Subcutaneous abdominal adipose tissue (tissue), 5 donors: ENCODE data around the gene TENT4A.

Experiments used
- H3K27ac ChIP-seq: one replicate; pipeline ENCODE4 v1.7.0; 2013; ENCODE audit warnings: low read depth, mild to moderate bottlenecking, inconsistent platforms, low read length, moderate library complexity
- H3K27me3 ChIP-seq, 5 donors: one replicate each; pipeline ENCODE4 v1.7.0; 2013; ENCODE audit warnings: low read length in 5 of 5, inconsistent platforms in 1 of 5; ENCODE audit not compliant: control insufficient read depth in 5 of 5, insufficient read depth in 4 of 5
- H3K36me3 ChIP-seq, 5 donors: one replicate each; pipeline ENCODE4 v1.7.0; 2013; ENCODE audit warnings: low read length in 5 of 5; ENCODE audit not compliant: control insufficient read depth in 5 of 5, insufficient read depth in 5 of 5
- H3K4me1 ChIP-seq, 5 donors: one replicate each; pipeline ENCODE4 v1.7.0; 2013; ENCODE audit warnings: low read length in 5 of 5, mild to moderate bottlenecking in 3 of 5, moderate library complexity in 1 of 5; ENCODE audit not compliant: control insufficient read depth in 5 of 5, insufficient read depth in 5 of 5
- H3K4me3 ChIP-seq, 5 donors: one replicate each; pipeline ENCODE4 v1.7.0; 2013; ENCODE audit warnings: low read length in 5 of 5, low read depth in 1 of 5
- H3K9ac ChIP-seq, 5 donors: one replicate each; pipeline ENCODE4 v1.7.0; 2013; ENCODE audit warnings: low read length in 5 of 5, mild to moderate bottlenecking in 4 of 5, moderate library complexity in 3 of 5
- H3K9me3 ChIP-seq, 5 donors: one replicate each; pipeline ENCODE4 v1.7.0; 2013; ENCODE audit warnings: low read length in 5 of 5; ENCODE audit not compliant: control insufficient read depth in 5 of 5
- donor health status: healthy.
- donor health status: healthy.
- donor health status: healthy.
- donor health status: healthy.
- donor health status: healthy.

TENT4A gene

DNA sequence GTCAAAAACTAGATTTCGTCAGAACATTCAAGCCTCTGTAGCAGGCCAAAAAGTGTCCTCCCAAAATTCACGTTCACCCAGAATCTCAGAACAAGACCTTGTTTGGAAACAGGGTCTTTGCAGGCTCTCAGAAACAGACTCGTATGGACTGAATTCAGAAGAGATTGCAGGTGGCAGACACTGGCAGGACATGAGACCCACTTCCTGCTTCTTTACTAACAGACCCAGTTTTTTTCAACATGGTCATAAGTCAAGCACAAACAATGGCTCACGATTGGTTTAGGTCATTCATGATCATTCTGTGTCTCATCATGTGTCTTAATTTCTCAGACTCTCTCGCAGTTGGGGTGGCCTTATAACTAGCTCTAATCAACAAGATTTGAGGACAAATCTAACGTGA is 5.4 kb upstream of the TENT4A start:
- peaks cover 4 to 25% (median 10%) of the 10 kb centered on the region in 5 donors for H3K4me1 ChIP-seq
- H3K9me3 ChIP-seq = no peaks in the 10 kb centered on the region
- no peak overlapping the region for H3K27ac ChIP-seq
- no peaks in the 10 kb centered on the region for H3K36me3 ChIP-seq
- no peak overlapping the region for H3K4me3 ChIP-seq
- H3K9ac ChIP-seq = no peak overlapping the region
- H3K27me3 ChIP-seq = no peaks in the 10 kb centered on the region

DNA sequence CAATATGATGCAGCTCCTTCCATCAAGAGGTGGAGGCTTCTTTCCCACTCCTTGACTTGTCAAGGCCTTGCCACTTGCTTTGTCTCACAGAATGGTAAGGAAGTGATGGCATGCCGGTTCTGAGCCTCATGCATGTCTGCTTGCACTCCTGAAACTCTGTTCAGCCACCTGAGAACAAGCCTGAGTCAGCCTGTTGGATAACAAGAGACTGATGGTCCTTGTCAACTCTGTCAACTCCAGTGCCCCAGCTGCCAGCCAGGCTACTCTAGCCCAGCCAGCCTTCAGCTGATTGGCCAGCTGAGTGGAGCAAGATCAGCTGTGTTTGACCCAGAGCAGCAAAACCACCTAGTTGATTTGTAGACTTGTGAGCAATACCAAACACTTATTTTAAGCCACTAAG is 4.4 kb upstream of the TENT4A start:
- Histone ChIP-seq H3K9ac (no peak overlapping the region), H3K4me3 (no peak overlapping the region), H3K27ac (no peak overlapping the region), H3K4me1 (peaks cover 4 to 25% (median 10%) of the 10 kb centered on the region in 5 donors), H3K9me3 (no peaks in the 10 kb centered on the region), H3K36me3 (no peaks in the 10 kb centered on the region), H3K27me3 (no peaks in the 10 kb centered on the region)

DNA sequence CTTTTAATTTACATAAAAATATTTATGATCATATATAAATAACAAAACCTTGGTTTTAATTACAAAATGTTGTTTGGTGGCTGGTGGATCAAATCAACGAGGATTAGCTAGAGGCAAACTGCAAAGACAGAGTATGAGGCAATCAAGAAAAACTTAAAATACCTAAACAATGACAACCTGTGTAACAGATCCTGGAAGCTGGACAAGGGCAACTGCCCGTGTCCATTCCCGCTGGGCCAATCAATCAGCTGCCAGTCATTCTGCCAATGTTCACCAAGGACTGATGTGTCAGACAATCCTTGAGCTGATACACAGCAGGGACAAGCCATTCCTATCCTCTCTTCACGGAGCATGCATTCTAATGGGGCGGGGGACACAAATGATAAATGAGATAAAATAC is 3.2 kb upstream of the TENT4A start:
- H3K4me3 ChIP-seq = no peak overlapping the region
- H3K9me3 ChIP-seq = no peaks in the 10 kb centered on the region
- H3K27ac ChIP-seq = no peak overlapping the region
- no peaks in the 10 kb centered on the region for H3K36me3 ChIP-seq
- H3K9ac ChIP-seq = no peak overlapping the region
- H3K27me3 ChIP-seq = no peaks in the 10 kb centered on the region
- peaks cover 0 to 18% (median 14%) of the 10 kb centered on the region in 5 donors for H3K4me1 ChIP-seq

DNA sequence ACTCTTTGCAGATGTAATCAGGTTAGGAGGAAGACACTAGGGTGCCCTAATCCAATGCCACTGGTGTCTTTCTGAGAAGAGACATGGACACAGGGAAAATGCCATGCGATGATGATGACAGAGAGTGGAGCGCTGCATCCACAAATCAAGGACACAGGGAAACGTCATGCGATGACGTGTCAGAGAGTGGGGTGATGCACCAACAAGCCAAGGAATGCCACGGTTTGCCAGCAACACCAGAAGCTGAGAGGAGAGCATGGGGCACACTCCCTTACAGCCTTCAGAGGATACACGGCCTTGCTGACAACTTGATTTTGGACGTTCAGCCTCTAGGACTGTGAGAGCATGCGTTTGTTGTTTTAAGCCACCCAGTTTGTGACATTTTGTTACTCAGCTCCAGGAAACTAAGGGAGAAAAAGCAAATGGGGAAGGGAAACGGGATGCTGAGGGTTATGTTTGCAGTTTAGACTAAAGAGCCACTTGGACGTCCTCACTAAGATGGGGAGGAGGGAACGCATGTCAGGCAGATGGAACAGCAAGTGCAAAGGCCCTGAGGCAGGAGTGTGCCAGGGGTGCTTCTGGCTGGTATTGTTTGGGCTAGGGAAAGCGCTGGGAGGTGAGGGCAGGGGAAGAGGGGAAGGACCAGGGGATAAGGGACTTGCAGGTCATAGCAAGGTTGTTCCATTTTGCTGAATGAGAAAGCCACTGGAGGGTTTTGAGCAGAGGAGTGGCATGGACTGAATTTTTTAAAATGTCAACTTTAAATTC is 2.5 kb upstream of the TENT4A start:
- Histone ChIP-seq H3K9me3 (no peaks in the 10 kb centered on the region), H3K27ac (no peak overlapping the region), H3K4me3 (no peak overlapping the region), H3K9ac (no peak overlapping the region), H3K36me3 (no peaks in the 10 kb centered on the region), H3K27me3 (no peaks in the 10 kb centered on the region), H3K4me1 (peaks cover 5 to 24% (median 19%) of the 10 kb centered on the region in 5 donors)

DNA sequence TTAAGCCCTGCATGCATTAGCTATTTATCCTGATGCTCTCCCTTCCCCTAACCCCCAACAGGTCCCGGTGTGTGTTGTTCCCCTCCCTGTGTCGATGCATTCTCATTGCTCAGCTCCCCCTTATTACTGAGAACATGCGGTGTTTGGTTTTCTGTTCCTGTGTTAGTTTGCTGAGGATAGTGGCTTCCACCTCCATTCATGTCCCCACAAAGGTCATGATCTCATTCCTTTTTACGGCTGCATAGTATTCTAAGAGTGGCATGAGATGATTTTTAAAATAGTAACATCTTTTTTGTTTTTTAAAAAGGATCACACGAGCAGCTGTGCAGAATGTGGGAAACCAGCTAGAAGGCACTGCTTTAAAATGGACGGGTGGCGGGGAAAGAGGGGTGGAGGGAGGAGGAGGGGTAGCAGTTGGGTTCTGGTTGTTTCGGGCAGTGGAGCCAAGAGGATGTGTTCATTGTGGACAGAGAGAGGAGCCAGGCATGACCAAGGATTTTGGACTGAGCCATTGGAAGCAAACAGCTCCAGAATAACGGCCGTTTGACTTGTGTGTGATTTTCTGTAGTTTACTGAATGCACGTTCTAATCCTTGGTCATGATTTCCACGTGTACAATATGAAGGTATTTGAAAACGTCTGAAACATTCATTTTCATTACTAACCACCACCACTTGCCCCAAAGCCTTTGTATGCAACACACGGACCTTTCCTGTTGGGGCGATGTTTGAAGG is 1.7 kb upstream of the TENT4A start:
- peak overlapping the region; percentile 44 to 85 (median 79) for H3K4me3 ChIP-seq
- H3K9ac ChIP-seq = peak overlapping the region in 4 of 5 donors; percentile 76 to 95 (median 86)
- no peaks in the 10 kb centered on the region for H3K27me3 ChIP-seq
- peaks cover 14 to 32% (median 28%) of the 10 kb centered on the region in 5 donors for H3K4me1 ChIP-seq
- peak overlapping the region; percentile 97 for H3K27ac ChIP-seq
- no peaks in the 10 kb centered on the region for H3K9me3 ChIP-seq
- no peaks in the 10 kb centered on the region for H3K36me3 ChIP-seq

DNA sequence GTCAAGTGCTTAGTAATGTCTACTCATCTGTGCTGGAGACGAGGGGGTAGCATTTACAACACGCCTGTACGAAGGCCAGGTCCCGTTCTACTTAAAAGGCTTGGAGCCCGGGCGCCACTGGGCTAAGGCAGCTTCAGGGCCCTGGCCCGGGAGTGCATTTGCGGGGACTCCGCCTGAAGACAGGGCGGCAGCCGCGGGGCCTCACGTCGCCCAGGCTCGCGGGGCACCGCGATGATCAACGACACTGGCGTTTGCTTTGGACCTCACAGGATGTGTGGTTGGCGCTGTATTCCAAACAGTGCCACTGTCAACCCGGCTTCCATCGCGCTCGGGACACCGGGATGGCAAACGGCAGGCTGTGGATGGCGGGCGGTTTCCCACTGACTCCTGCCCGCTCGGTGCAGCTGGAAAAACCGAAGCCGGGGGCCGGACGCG is 1.1 kb upstream of the TENT4A start:
- no peaks in the 10 kb centered on the region for H3K36me3 ChIP-seq
- peaks cover 18 to 38% (median 34%) of the 10 kb centered on the region in 5 donors for H3K4me1 ChIP-seq
- peak overlapping the region; percentile 97 for H3K27ac ChIP-seq
- no peaks in the 10 kb centered on the region for H3K9me3 ChIP-seq
- H3K27me3 ChIP-seq = no peaks in the 10 kb centered on the region
- peak overlapping the region; percentile 48 to 95 (median 85) for H3K9ac ChIP-seq
- peak overlapping the region; percentile 44 to 85 (median 79) for H3K4me3 ChIP-seq

DNA sequence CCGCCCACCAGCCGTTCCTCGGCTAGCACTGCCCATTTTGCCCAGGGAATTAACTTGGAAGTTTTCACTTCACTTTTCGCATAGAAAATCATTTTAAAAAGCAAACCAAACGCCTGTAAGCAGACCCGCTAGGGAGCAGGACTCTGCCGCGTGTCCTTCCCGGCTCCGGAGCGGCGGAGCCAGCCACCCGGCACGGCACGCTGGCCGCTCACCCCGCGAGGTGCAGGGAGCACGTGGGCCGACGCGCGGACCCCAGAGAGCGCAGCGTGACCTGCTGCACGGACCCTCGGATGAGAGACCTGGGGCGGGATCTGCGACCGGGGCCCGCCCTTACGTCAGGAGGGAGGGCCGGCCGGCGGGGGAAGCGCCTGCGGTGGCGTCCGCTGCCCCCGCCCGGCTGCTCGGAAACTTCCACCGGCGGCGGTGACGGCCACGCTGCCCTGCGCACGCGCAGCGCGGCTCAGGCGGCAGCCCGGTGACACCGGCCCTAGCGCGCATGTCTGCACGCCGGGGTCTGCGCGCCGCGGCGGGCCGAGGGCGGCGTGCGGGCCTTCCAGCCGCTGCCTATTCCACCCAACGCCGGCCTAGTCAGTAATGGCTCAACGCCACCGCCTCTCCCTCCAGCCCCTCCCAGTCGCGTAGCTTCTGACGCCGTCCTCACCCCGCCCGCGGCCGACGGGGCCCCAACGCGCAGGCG is 507 bp upstream of the TENT4A start:
- Histone ChIP-seq H3K36me3 (no peaks in the 10 kb centered on the region), H3K27ac (peak overlapping the region; percentile 97), H3K27me3 (no peaks in the 10 kb centered on the region), H3K9ac (peak overlapping the region; percentile 48 to 95 (median 85)), H3K4me1 (peaks cover 22 to 44% (median 39%) of the 10 kb centered on the region in 5 donors), H3K4me3 (peak overlapping the region in 4 of 5 donors; percentile 77 to 85 (median 80)), H3K9me3 (no peaks in the 10 kb centered on the region)

DNA sequence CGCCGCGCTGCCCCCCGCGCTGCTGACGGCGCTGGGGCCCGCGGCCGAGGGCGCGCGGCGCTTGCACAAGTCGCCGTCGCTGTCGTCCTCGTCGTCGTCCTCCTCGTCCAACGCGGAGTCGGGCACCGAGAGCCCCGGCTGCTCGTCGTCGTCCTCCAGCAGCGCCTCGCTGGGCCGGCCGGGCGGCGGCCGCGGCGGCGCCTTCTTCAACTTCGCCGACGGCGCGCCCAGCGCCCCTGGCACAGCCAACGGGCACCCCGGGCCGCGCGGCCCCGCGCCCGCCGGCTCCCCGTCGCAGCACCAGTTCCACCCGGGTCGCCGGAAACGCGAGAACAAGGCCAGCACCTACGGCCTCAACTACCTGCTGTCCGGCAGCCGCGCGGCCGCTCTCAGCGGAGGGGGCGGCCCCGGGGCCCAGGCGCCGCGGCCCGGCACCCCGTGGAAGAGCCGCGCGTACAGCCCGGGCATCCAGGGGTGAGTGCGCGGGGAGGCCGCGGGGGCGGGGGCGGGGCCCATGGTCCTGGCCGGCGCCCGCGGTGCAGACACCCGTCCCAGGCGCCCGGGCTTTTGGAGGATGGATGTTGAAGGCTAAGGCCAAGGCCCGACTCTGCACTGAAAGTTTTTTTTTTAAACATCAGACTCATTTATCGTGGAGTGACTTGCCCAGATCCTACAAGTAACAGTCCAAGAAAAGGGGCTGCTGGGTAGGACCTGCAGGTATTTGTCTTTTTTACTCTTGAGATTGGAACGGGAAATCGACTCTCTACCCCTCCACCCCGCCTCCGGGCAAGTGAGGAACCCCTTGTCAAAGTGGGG is 1.2 kb downstream of the TENT4A start:
- H3K9me3 ChIP-seq = no peaks in the 10 kb centered on the region
- H3K4me3 ChIP-seq = peak overlapping the region; percentile 61 to 81 (median 67)
- peak overlapping the region; percentile 42 for H3K27ac ChIP-seq
- H3K36me3 ChIP-seq = peaks cover 0 to 6% (median 0%) of the 10 kb centered on the region in 5 donors
- H3K4me1 ChIP-seq = peaks cover 23 to 60% (median 55%) of the 10 kb centered on the region in 5 donors
- H3K9ac ChIP-seq = peak overlapping the region in 4 of 5 donors; percentile 21 to 71 (median 68)
- no peaks in the 10 kb centered on the region for H3K27me3 ChIP-seq

DNA sequence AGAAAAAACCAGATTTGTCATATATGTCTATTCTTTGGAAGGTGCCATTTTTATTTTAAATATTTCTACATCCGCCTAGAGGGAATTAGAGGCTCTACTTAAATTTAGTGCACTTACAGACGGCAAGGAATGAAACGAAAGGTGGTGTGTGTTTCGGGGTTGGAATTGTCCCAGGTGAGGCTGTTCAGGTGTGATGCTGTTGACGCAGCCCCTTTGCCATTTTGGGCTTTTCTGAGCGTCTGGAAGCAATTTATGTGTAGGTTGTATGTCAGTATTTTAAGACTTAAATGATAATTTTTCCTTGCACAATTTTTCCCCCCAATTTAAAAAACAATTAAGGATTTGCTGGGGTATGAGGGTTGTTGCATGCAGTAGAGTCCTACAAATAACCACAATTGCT is 2.0 kb downstream of the TENT4A start:
- Histone ChIP-seq H3K27me3 (no peaks in the 10 kb centered on the region), H3K27ac (peak overlapping the region; percentile 42), H3K36me3 (peaks cover 0 to 7% (median 0%) of the 10 kb centered on the region in 5 donors), H3K9ac (peak overlapping the region in 4 of 5 donors; percentile 62 to 71 (median 68)), H3K4me3 (peak overlapping the region; percentile 61 to 81 (median 67)), H3K9me3 (no peaks in the 10 kb centered on the region), H3K4me1 (peaks cover 30 to 69% (median 64%) of the 10 kb centered on the region in 5 donors)
